Retinal pigment epithelial cell (primary cell): ENCODE data around the gene SAP30BP.

Source experiments
- DNase-seq: peaks from one replicate; pipeline ENCODE4 v3.0.0-alpha.2; 2010; ENCODE audit warnings: low read depth
- H3K4me3 ChIP-seq: 2 replicates; pipeline ENCODE4 v1.5.1; 2011; ENCODE audit warnings: mild to moderate bottlenecking, low read length, control low read depth, moderate library complexity
- CTCF ChIP-seq: conservative IDR thresholded peaks from 2 replicates; pipeline ENCODE4 v1.5.1; 2011; ENCODE audit warnings: low read depth, low read length, control low read depth, inconsistent platforms

The SAP30BP gene

GRCh38 chr17:75722542-75723095, 55.5 kb downstream of the SAP30BP start:
- TF ChIP-seq CTCF = no peak
- peak overlapping the region; percentile 56 for H3K4me3 ChIP-seq
- DNase-seq = no peak

GRCh38 chr17:75723171-75723930, 56.2 kb downstream of the SAP30BP start:
- peak overlapping the region; percentile 56 for H3K4me3 ChIP-seq
- no peak for DNase-seq
- TF ChIP-seq CTCF = no peak

- TF ChIP-seq CTCF = no peak
- DNase-seq = no peak
- H3K4me3 ChIP-seq = no peak overlapping the region
Measured at GRCh38 chr17:75724016-75725003, 57.2 kb downstream of the SAP30BP start.

GRCh38 chr17:75725504-75725903, 58.4 kb downstream of the SAP30BP start:
- DNase-seq = no peak
- no peak for TF ChIP-seq CTCF
- H3K4me3 ChIP-seq = no peak overlapping the region

GRCh38 chr17:75727391-75727790, 60.3 kb downstream of the SAP30BP start:
- DNase-seq = no peak
- H3K4me3 ChIP-seq = no peak overlapping the region
- no peak for TF ChIP-seq CTCF

- TF ChIP-seq CTCF = no peak
- no peak overlapping the region for H3K4me3 ChIP-seq
- no peak for DNase-seq
Measured at GRCh38 chr17:75729351-75729750, 62.2 kb downstream of the SAP30BP start.
